ENCODE data around the gene NR5A2. TPM values are rescaled to one million over a fixed set of nuclear protein-coding genes. Genes with fewer than 3 reads are reported as not detected.
A peak's percentile ranks its signal among the peaks of the same experiment; 100 is the strongest.
"Not testable (repeated sequence)": the region's sequence is repeated elsewhere in the genome, so short reads cannot be mapped to it uniquely, and the experiment has no call there.

Gene NR5A2
- polyA plus RNA-seq, 6 donors from 2014 or later, result not detected

- Mint-ChIP-seq H3K4me1 (peaks cover 10 to 11% (median 10%) of the 10 kb centered on the region in 3 donors), H3K36me3 (no peaks in the 10 kb centered on the region), H3K27ac (no peak overlapping the region), H3K27me3 (peaks cover 0 to 6% (median 6%) of the 10 kb centered on the region in 3 donors), H3K9me3 (no peaks in the 10 kb centered on the region), H3K4me3 (no peak overlapping the region)
- DNase-seq (no peak), ATAC-seq (ENCODE audit: low read depth in 2 of 2) (no peak)
Measured at GRCh38 chr1:200173097-200173618, 145.6 kb downstream of the NR5A2 start.

DNA sequence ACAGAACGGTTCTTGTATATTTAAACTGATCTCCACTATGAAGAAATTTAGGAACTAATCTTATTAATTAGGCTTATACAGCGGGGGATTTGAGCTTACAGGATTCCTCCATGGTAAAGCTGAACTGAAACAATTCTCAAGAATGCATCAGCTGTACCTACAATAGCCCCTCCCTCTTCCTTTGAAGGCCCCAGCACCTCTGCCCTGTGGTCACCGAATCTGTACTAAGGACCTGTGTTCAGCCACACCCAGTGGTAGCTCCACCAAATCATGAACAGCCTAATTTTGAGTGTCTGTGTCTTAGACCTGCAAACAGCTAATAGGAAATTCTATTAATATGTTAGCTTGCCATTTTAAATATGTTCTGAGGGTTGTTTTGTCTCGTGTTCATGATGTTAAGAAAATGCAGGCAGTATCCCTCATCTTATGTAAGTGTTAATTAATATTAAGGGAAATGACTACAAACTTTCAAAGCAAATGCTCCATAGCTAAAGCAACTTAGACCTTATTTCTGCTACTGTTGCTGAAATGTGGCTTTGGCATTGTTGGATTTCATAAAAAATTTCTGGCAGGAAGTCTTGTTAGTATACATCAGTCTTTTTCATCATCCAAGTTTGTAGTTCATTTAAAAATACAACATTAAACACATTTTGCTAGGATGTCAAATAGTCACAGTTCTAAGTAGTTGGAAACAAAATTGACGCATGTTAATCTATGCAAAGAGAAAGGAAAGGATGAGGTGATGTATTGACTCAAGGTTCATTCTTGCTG is 147.2 kb downstream of the NR5A2 start:
- ATAC-seq (ENCODE audit: low read depth in 2 of 2), result peak in 1 of 2 donors; percentile 36
- DNase-seq, result no peak
- H3K4me3 Mint-ChIP-seq, result no peak overlapping the region
- no peak overlapping the region for H3K27ac Mint-ChIP-seq
- peaks cover 4 to 6% (median 6%) of the 10 kb centered on the region in 3 donors for H3K27me3 Mint-ChIP-seq
- peaks cover 10 to 11% (median 10%) of the 10 kb centered on the region in 3 donors for H3K4me1 Mint-ChIP-seq
- H3K9me3 Mint-ChIP-seq, result no peaks in the 10 kb centered on the region
- no peaks in the 10 kb centered on the region for H3K36me3 Mint-ChIP-seq

GRCh38 chr1:200176181-200176580 is 148.7 kb downstream of the NR5A2 start:
- ATAC-seq (ENCODE audit: low read depth in 2 of 2) (no peak), DNase-seq (no peak)
- Mint-ChIP-seq H3K27ac (no peak overlapping the region), H3K4me1 (peaks cover 10 to 11% (median 10%) of the 10 kb centered on the region in 3 donors), H3K36me3 (no peaks in the 10 kb centered on the region), H3K4me3 (no peak overlapping the region), H3K9me3 (peaks cover 0 to 2% (median 0%) of the 10 kb centered on the region in 7 donors), H3K27me3 (peaks cover 8 to 12% (median 8%) of the 10 kb centered on the region in 3 donors)

- H3K4me3 Mint-ChIP-seq, result no peak overlapping the region
- no peak overlapping the region for H3K27ac Mint-ChIP-seq
- H3K9me3 Mint-ChIP-seq, result peaks cover 0 to 2% (median 0%) of the 10 kb centered on the region in 7 donors
- DNase-seq (no peak), ATAC-seq (ENCODE audit: low read depth in 2 of 2) (no peak)
- H3K36me3 Mint-ChIP-seq, result no peaks in the 10 kb centered on the region
- H3K27me3 Mint-ChIP-seq, result peaks cover 8 to 12% (median 8%) of the 10 kb centered on the region in 3 donors
- peaks cover 10 to 11% (median 10%) of the 10 kb centered on the region in 3 donors for H3K4me1 Mint-ChIP-seq
Measured at GRCh38 chr1:200176798-200177197, 149.3 kb downstream of the NR5A2 start.

- ATAC-seq (ENCODE audit: low read depth in 2 of 2), result no peak
- Mint-ChIP-seq H3K27me3 (peaks cover 8 to 12% (median 8%) of the 10 kb centered on the region in 3 donors), H3K36me3 (no peaks in the 10 kb centered on the region), H3K9me3 (peaks cover 0 to 2% (median 0%) of the 10 kb centered on the region in 7 donors), H3K4me3 (no peak overlapping the region), H3K4me1 (peaks cover 10 to 11% (median 11%) of the 10 kb centered on the region in 3 donors), H3K27ac (no peak overlapping the region)
- no peak for DNase-seq
Measured at GRCh38 chr1:200178340-200178739, 150.8 kb downstream of the NR5A2 start.

- ATAC-seq (ENCODE audit: low read depth in 2 of 2) (no peak), DNase-seq (no peak)
- Mint-ChIP-seq H3K4me3 (no peak overlapping the region), H3K27ac (no peak overlapping the region), H3K36me3 (no peaks in the 10 kb centered on the region), H3K9me3 (peaks cover 0 to 2% (median 0%) of the 10 kb centered on the region in 7 donors), H3K4me1 (peaks cover 9 to 14% (median 12%) of the 10 kb centered on the region in 3 donors), H3K27me3 (peaks cover 8 to 12% (median 8%) of the 10 kb centered on the region in 3 donors)
Measured at GRCh38 chr1:200179126-200179780, 151.7 kb downstream of the NR5A2 start.

DNA sequence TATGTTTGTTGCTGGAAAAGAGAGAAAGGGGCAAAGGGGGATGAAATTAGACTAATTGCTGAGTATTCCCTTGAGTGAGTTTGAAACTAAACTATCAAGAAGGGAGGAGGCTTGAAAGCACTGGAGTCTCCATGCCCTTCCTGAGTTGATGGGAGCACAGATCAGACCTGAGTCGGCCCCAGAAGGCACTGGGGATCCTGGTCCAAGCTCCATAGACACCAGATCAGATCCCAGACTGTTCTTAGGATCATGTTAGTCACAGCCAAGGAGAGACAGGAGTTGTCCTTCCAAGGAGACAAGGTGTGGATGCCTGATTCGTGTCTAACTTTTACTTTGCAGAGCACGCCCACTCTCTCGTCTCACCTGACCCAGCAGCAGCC is 152.3 kb downstream of the NR5A2 start:
- Mint-ChIP-seq H3K4me1 (peaks cover 11 to 13% (median 11%) of the 10 kb centered on the region in 3 donors), H3K27me3 (peaks cover 8 to 12% (median 8%) of the 10 kb centered on the region in 3 donors), H3K9me3 (peaks cover 0 to 2% (median 0%) of the 10 kb centered on the region in 7 donors), H3K4me3 (no peak overlapping the region), H3K27ac (peak overlapping the region in 1 of 6 donors; percentile 27), H3K36me3 (peaks cover 0 to under 1% of the 10 kb centered on the region in 2 donors)
- ATAC-seq (ENCODE audit: low read depth in 2 of 2), result no peak
- no peak for DNase-seq

DNA sequence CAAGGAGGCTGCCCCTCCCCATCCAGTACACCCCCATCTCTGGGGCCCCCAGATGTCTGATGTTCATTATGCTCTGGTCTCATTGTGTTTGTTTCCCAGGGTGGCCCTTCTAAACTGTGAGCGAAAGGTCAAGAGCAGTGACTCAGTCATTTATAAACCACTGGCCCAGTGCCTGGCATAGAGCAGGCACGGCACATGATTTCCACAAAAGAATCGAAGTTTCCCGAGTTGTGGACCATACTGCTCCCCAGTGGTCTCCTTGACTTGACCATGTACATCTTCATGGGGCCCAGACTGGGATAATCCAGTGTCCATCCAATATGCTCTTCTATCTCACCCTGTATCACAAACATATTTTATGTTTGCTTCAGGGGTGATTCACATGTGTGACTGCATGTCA is 153.3 kb downstream of the NR5A2 start:
- Mint-ChIP-seq H3K27me3 (peaks cover 8 to 12% (median 8%) of the 10 kb centered on the region in 3 donors), H3K4me1 (peaks cover 9 to 19% (median 17%) of the 10 kb centered on the region in 3 donors), H3K27ac (no peak overlapping the region), H3K9me3 (peaks cover 0 to 2% (median 0%) of the 10 kb centered on the region in 7 donors), H3K36me3 (peaks cover 0 to 8% of the 10 kb centered on the region in 2 donors), H3K4me3 (no peak overlapping the region)
- DNase-seq (no peak), ATAC-seq (ENCODE audit: low read depth in 2 of 2) (no peak)

DNA sequence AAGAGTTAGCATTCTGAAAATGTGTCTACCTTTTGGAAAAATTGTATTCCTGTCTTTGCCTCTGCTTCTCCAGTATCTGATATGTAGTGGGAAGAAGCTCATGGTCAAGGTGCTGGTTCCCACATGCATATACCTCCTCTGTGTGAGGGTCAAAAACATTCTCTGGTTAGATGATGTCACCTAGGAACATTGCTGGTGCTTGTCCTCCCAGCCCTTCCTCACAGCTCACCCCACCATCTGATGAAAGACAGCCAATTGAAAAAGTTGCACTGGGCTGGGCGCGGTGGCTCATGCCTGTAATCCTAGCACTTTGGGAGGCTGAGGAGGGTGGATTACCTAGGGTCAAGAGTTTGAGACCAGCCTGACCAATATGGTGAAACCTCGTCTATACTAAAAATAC is 154.4 kb downstream of the NR5A2 start:
- ATAC-seq (ENCODE audit: low read depth in 2 of 2) (no peak), DNase-seq (no peak)
- Mint-ChIP-seq H3K27me3 (peaks cover 8 to 19% (median 8%) of the 10 kb centered on the region in 3 donors), H3K4me1 (peaks cover 9 to 21% (median 17%) of the 10 kb centered on the region in 3 donors), H3K9me3 (peaks cover 0 to 8% (median 3%) of the 10 kb centered on the region in 7 donors), H3K36me3 (peaks cover 0 to 15% of the 10 kb centered on the region in 2 donors), H3K27ac (no peak overlapping the region), H3K4me3 (no peak overlapping the region)

GRCh38 chr1:200182701-200183100 is 155.2 kb downstream of the NR5A2 start:
- DNase-seq (no peak), ATAC-seq (ENCODE audit: low read depth in 2 of 2) (no peak)
- Mint-ChIP-seq H3K4me3 (no peak overlapping the region), H3K4me1 (peaks cover 9 to 21% (median 17%) of the 10 kb centered on the region in 3 donors), H3K36me3 (peaks cover 4 to 15% of the 10 kb centered on the region in 2 donors), H3K27ac (no peak overlapping the region), H3K9me3 (peaks cover 0 to 8% (median 5%) of the 10 kb centered on the region in 7 donors), H3K27me3 (peaks cover 8 to 25% (median 8%) of the 10 kb centered on the region in 3 donors)

GRCh38 chr1:200183637-200184036 is 156.1 kb downstream of the NR5A2 start:
- no peak for ATAC-seq (ENCODE audit: low read depth in 2 of 2)
- peaks cover 8 to 26% (median 8%) of the 10 kb centered on the region in 3 donors for H3K27me3 Mint-ChIP-seq
- H3K4me3 Mint-ChIP-seq, result no peak overlapping the region
- H3K4me1 Mint-ChIP-seq, result peaks cover 9 to 21% (median 17%) of the 10 kb centered on the region in 3 donors
- H3K36me3 Mint-ChIP-seq, result peaks cover 4 to 15% of the 10 kb centered on the region in 2 donors
- H3K9me3 Mint-ChIP-seq, result peaks cover 0 to 8% (median 5%) of the 10 kb centered on the region in 7 donors
- no peak for DNase-seq
- H3K27ac Mint-ChIP-seq, result no peak overlapping the region

- H3K4me3 Mint-ChIP-seq, result peak overlapping the region in 1 of 8 donors; percentile 29
- peaks cover 8 to 26% (median 8%) of the 10 kb centered on the region in 3 donors for H3K27me3 Mint-ChIP-seq
- peaks cover 9 to 21% (median 17%) of the 10 kb centered on the region in 3 donors for H3K4me1 Mint-ChIP-seq
- peaks cover 0 to 8% (median 5%) of the 10 kb centered on the region in 7 donors for H3K9me3 Mint-ChIP-seq
- DNase-seq (no peak), ATAC-seq (ENCODE audit: low read depth in 2 of 2) (no peak)
- peak overlapping the region in 1 of 6 donors; percentile 3 for H3K27ac Mint-ChIP-seq
- H3K36me3 Mint-ChIP-seq, result peaks cover 4 to 15% of the 10 kb centered on the region in 2 donors
Measured at GRCh38 chr1:200184196-200184595, 156.7 kb downstream of the NR5A2 start.

GRCh38 chr1:200185191-200185590 is 157.7 kb downstream of the NR5A2 start:
- not testable (repeated sequence) for DNase-seq; H3K9me3 Mint-ChIP-seq; ATAC-seq (ENCODE audit: low read depth in 2 of 2); H3K27ac Mint-ChIP-seq
- Mint-ChIP-seq H3K27me3 (peaks cover 3 to 24% (median 5%) of the 10 kb centered on the region in 3 donors), H3K4me3 (peak overlapping the region in 2 of 8 donors; percentile 3 to 8), H3K4me1 (peaks cover 9 to 21% (median 17%) of the 10 kb centered on the region in 3 donors), H3K36me3 (peaks cover 4 to 15% of the 10 kb centered on the region in 2 donors)

All from naive B cell (primary cell).